Astrocyte (in vitro differentiated cells and primary cell): ENCODE results near the gene ASTN1. TPM values are rescaled to one million over a fixed set of nuclear protein-coding genes. Genes with fewer than 3 reads are reported as not detected.

ENCODE experiments used
- DNase-seq: peaks from one replicate; pipeline ENCODE4 v3.0.0-alpha.2; 2010; ENCODE audit warnings: low read depth
- FAIRE-seq: peaks from 2 replicates; lab custom pipeline; 2011; peaks lifted over from hg19 to GRCh38; lab: Jason Lieb, UNC
- H2AFZ ChIP-seq: 2 replicates; pipeline ENCODE4 v1.6.0; 2012; ENCODE audit warnings: low read depth, low read length, inconsistent platforms
- H3K27ac ChIP-seq: 2 replicates; pipeline ENCODE4 v1.5.1; 2011; ENCODE audit warnings: low read depth, low read length, inconsistent platforms
- H3K27me3 ChIP-seq: 2 replicates; pipeline ENCODE4 v1.6.0; 2011; ENCODE audit warnings: low read length, inconsistent platforms; ENCODE audit not compliant: insufficient read depth
- H3K36me3 ChIP-seq: 2 replicates; pipeline ENCODE4 v1.5.1; 2011; ENCODE audit warnings: low read length, inconsistent platforms; ENCODE audit not compliant: insufficient read depth
- H3K4me1 ChIP-seq: 2 replicates; pipeline ENCODE4 v1.5.1; 2011; ENCODE audit warnings: low read length, inconsistent platforms; ENCODE audit not compliant: insufficient read depth
- H3K4me2 ChIP-seq: 2 replicates; pipeline ENCODE4 v1.6.0; 2012; ENCODE audit warnings: low read length, inconsistent platforms
- H3K4me3 ChIP-seq: 2 replicates; pipeline ENCODE4 v1.5.1; 2011; ENCODE audit warnings: low read depth, mild to moderate bottlenecking, low read length, inconsistent platforms; ENCODE audit not compliant: insufficient read depth
- H3K79me2 ChIP-seq: 2 replicates; pipeline ENCODE4 v1.6.0; 2012; ENCODE audit warnings: mild to moderate bottlenecking, low read length, inconsistent platforms; ENCODE audit not compliant: insufficient read depth
- H3K9ac ChIP-seq: 2 replicates; pipeline ENCODE4 v1.6.0; 2012; ENCODE audit warnings: mild to moderate bottlenecking, low read length, inconsistent platforms
- H3K9me3 ChIP-seq: 2 replicates; pipeline ENCODE4 v1.5.1; 2012; ENCODE audit warnings: low read depth, mild to moderate bottlenecking, low read length, inconsistent platforms; ENCODE audit not compliant: insufficient read depth
- H4K20me1 ChIP-seq: 2 replicates; pipeline ENCODE4 v1.6.0; 2012; ENCODE audit warnings: low read length, inconsistent platforms; ENCODE audit not compliant: insufficient read depth
- H3K27ac Mint-ChIP-seq: one replicate; pipeline ENCODE4 v1.8.0; 2021; ENCODE audit warnings: mild to moderate bottlenecking, mixed read lengths; ENCODE audit not compliant: unreplicated experiment
- H3K27me3 Mint-ChIP-seq: one replicate; pipeline ENCODE4 v1.8.0; 2021; ENCODE audit warnings: low read depth, mixed read lengths; ENCODE audit not compliant: unreplicated experiment
- H3K36me3 Mint-ChIP-seq: one replicate; pipeline ENCODE4 v1.8.0; 2021; ENCODE audit warnings: low read depth, mixed read lengths; ENCODE audit not compliant: unreplicated experiment
- H3K4me1 Mint-ChIP-seq: one replicate; pipeline ENCODE4 v1.8.0; 2021; ENCODE audit warnings: low read depth, mixed read lengths; ENCODE audit not compliant: unreplicated experiment
- H3K4me3 Mint-ChIP-seq: one replicate; pipeline ENCODE4 v1.8.0; 2021; ENCODE audit warnings: mild to moderate bottlenecking, moderate library complexity, mixed read lengths; ENCODE audit not compliant: unreplicated experiment
- H3K9me3 Mint-ChIP-seq: one replicate; pipeline ENCODE4 v1.8.0; 2021; ENCODE audit warnings: mild to moderate bottlenecking, mixed read lengths; ENCODE audit not compliant: unreplicated experiment
- CTCF ChIP-seq: IDR thresholded peaks from 2 replicates; pipeline ENCODE4 v1.5.1; 2011; ENCODE audit warnings: low read depth, mild to moderate bottlenecking, inconsistent platforms, low read length, moderate library complexity; ENCODE audit not compliant: insufficient read depth
- EZH2 ChIP-seq: IDR thresholded peaks from 2 replicates; pipeline ENCODE4 v1.6.1; 2012; ENCODE audit warnings: mild to moderate bottlenecking, low read length, inconsistent platforms; ENCODE audit not compliant: insufficient read depth
- total RNA-seq: library from RNA; stranded (reverse); gene quantifications from 2 replicates; pipeline ENCODE4 v1.2.1, GENCODE V29; 2021

The ASTN1 gene
- total RNA-seq, 1 donor from 2014 or later = 0.50 TPM

- Mint-ChIP-seq H3K36me3 (no peaks in the 10 kb centered on the region), H3K4me1 (no peaks in the 10 kb centered on the region), H3K9me3 (no peaks in the 10 kb centered on the region), H3K4me3 (no peak overlapping the region), H3K27ac (no peak overlapping the region), H3K27me3 (peaks cover 2% of the 10 kb centered on the region)
- Histone ChIP-seq H3K27ac (no peak overlapping the region), H3K79me2 (no peaks in the 10 kb centered on the region), H3K4me2 (no peak overlapping the region), H3K9ac (no peak overlapping the region), H3K4me3 (no peak overlapping the region), H3K36me3 (no peaks in the 10 kb centered on the region), H3K4me1 (no peaks in the 10 kb centered on the region), H3K27me3 (no peaks in the 10 kb centered on the region), H4K20me1 (no peaks in the 10 kb centered on the region), H3K9me3 (no peaks in the 10 kb centered on the region), H2AFZ (no peak overlapping the region)
- TF ChIP-seq CTCF (no peak), EZH2 (no peak)
- no peak for DNase-seq
- FAIRE-seq = no peak
Observed at GRCh38 chr1:177103005-177103852, 61.3 kb downstream of the ASTN1 start.

- H3K9ac ChIP-seq = no peak overlapping the region
- H3K27me3 ChIP-seq = no peaks in the 10 kb centered on the region
- no peak overlapping the region for H3K4me2 ChIP-seq
- no peak overlapping the region for H3K4me3 ChIP-seq
- no peak for DNase-seq
- Mint-ChIP-seq H3K9me3 (no peaks in the 10 kb centered on the region), H3K36me3 (no peaks in the 10 kb centered on the region), H3K27me3 (peaks cover 2% of the 10 kb centered on the region), H3K27ac (no peak overlapping the region), H3K4me1 (no peaks in the 10 kb centered on the region), H3K4me3 (no peak overlapping the region)
- TF ChIP-seq CTCF (no peak), EZH2 (no peak)
- H3K36me3 ChIP-seq = no peaks in the 10 kb centered on the region
- FAIRE-seq = no peak
- H3K9me3 ChIP-seq = no peaks in the 10 kb centered on the region
- no peaks in the 10 kb centered on the region for H3K4me1 ChIP-seq
- H4K20me1 ChIP-seq = no peaks in the 10 kb centered on the region
- H3K27ac ChIP-seq = no peak overlapping the region
- no peaks in the 10 kb centered on the region for H3K79me2 ChIP-seq
- H2AFZ ChIP-seq = no peak overlapping the region
Observed at GRCh38 chr1:177092001-177092400, 72.5 kb downstream of the ASTN1 start.

GRCh38 chr1:177091040-177091439 lies 73.5 kb downstream of the ASTN1 start:
- H3K4me1 Mint-ChIP-seq = no peaks in the 10 kb centered on the region
- no peak overlapping the region for H3K9ac ChIP-seq
- no peaks in the 10 kb centered on the region for H3K36me3 Mint-ChIP-seq
- H3K9me3 Mint-ChIP-seq = no peaks in the 10 kb centered on the region
- FAIRE-seq = no peak
- no peak for TF ChIP-seq CTCF
- no peak for TF ChIP-seq EZH2
- no peaks in the 10 kb centered on the region for H3K36me3 ChIP-seq
- H3K27me3 ChIP-seq = no peaks in the 10 kb centered on the region
- no peak overlapping the region for H3K4me3 Mint-ChIP-seq
- DNase-seq = peak; percentile 40
- H3K79me2 ChIP-seq = no peaks in the 10 kb centered on the region
- peak overlapping the region; percentile 12 for H3K4me2 ChIP-seq
- no peaks in the 10 kb centered on the region for H3K9me3 ChIP-seq
- no peak overlapping the region for H3K27ac ChIP-seq
- H3K27ac Mint-ChIP-seq = no peak overlapping the region
- H3K4me1 ChIP-seq = no peaks in the 10 kb centered on the region
- no peaks in the 10 kb centered on the region for H4K20me1 ChIP-seq
- H3K27me3 Mint-ChIP-seq = peaks cover 3% of the 10 kb centered on the region
- H2AFZ ChIP-seq = no peak overlapping the region
- H3K4me3 ChIP-seq = no peak overlapping the region
